Measurements from ENCODE around the gene RERE. TPM values are rescaled to one million over a fixed set of nuclear protein-coding genes. Genes with fewer than 3 reads are reported as not detected.

The RERE gene
- polyA plus RNA-seq, 1 of the 3 experiments (the other 2 are of a cell fraction): 8.1 TPM

- Histone ChIP-seq H4K20me1 (ENCODE audit: insufficient read depth) (no peaks in the 10 kb centered on the region), H3K79me2 (ENCODE audit: insufficient read depth) (peaks cover 13% of the 10 kb centered on the region), H3K9me3 (no peaks in the 10 kb centered on the region), H3K9ac (no peak overlapping the region), H3K4me2 (no peak overlapping the region), H3K36me3 (replicated peaks in 1 of 2; ENCODE audit: control insufficient read depth in 1 of 2, insufficient read depth in 2 of 2, low read length in 1 of 2) (peaks cover 0 to 7% of the 10 kb centered on the region in 2 experiments), H3K9me2 (no peaks in the 10 kb centered on the region), H3K4me1 (ENCODE audit: control insufficient read depth in 1 of 2, insufficient read depth in 2 of 2, low read depth in 1 of 2, low read length in 1 of 2) (peaks cover 3 to 6% of the 10 kb centered on the region in 2 experiments; a peak in 3 of 4 replicates), H3F3A (replicated peaks; ENCODE audit: insufficient read depth) (peaks cover 17% of the 10 kb centered on the region), H2AFZ (ENCODE audit: low read depth) (no peak overlapping the region), H3K4me3 (ENCODE audit: low read depth in 2 of 2, low read length in 1 of 2) (no peak overlapping the region), H3K27me3 (ENCODE audit: insufficient read depth) (no peaks in the 10 kb centered on the region), H3K27ac (ENCODE audit: low read depth in 2 of 2, low read length in 1 of 2) (no peak overlapping the region)
- POLR2A ChIA-PET: no interaction called here
- TF ChIP-seq RAD21 (IDR thresholded peaks at IDR 0.05; ENCODE audit: low read length) (no peak), CTCF (IDR thresholded peaks at IDR 0.05) (no peak), GABPA (IDR thresholded peaks at IDR 0.05; ENCODE audit: low read depth) (no peak), MXI1 (IDR thresholded peaks at IDR 0.05; ENCODE audit: low read depth, low read length) (no peak), EP300 (IDR thresholded peaks at IDR 0.05; ENCODE audit: borderline replicate concordance in 1 of 2, low read depth in 1 of 2, low read length in 1 of 2) (no peak), EZH2phosphoT487 (IDR thresholded peaks at IDR 0.05; ENCODE audit: borderline replicate concordance, low read depth) (no peak)
- TF ChIP-seq, protein P1, sequence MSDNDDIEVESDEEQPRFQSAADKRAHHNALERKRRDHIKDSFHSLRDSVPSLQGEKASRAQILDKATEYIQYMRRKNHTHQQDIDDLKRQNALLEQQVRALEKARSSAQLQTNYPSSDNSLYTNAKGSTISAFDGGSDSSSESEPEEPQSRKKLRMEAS (IDR thresholded peaks at IDR 0.05; ENCODE audit: low read depth): no peak
- CTCF ChIA-PET: interaction anchor here (0.7 kb wide), 1 partner anchor 487 kb away, joined by 4 read pairs; no protein-coding TSS in a partner anchor
- whole genome bisulfite sequencing (ENCODE audit: low lambda C conversion rate): 96% methylated on average over 5 of the region's 5 CpGs
- no peak for DNase-seq
These were observed 331.4 kb downstream of the RERE start for GRCh38 chr1:8486047-8486446.

DNA sequence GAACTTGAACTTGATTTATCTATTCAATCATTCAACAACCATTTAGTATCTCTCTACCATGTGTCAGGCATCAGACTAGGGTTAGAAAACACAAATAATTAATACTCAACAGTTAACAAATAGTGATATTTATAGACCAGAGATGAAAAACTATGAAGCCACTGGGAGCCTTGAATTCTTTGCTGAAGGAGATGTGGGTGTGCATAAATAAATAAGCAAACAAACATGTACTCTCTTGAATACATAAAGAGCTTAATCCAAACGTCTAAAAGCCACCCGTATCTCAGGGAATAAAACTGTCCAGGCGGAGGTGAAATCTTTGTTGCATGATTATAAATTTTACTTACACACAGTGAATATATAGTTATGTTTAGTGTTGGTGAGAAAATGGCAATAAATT, 333.9 kb downstream of the RERE start:
- H3K4me3 ChIP-seq (ENCODE audit: low read depth in 2 of 2, low read length in 1 of 2): no peak overlapping the region
- DNase-seq: no peak
- H3F3A ChIP-seq (replicated peaks; ENCODE audit: insufficient read depth): peaks cover 11% of the 10 kb centered on the region
- no peak overlapping the region for H3K27ac ChIP-seq (ENCODE audit: low read depth in 2 of 2, low read length in 1 of 2)
- H3K36me3 ChIP-seq (replicated peaks in 1 of 2; ENCODE audit: control insufficient read depth in 1 of 2, insufficient read depth in 2 of 2, low read length in 1 of 2): peaks cover 0 to 7% of the 10 kb centered on the region in 2 experiments
- no peak for TF ChIP-seq MEF2A (IDR thresholded peaks at IDR 0.05; ENCODE audit: borderline replicate concordance, low read depth)
- no peak for TF ChIP-seq GATA2 (CRISPR knock-in tag; IDR thresholded peaks at IDR 0.05)
- no peak for TF ChIP-seq TEAD4 (IDR thresholded peaks at IDR 0.05; ENCODE audit: borderline replicate concordance, insufficient read depth)
- TF ChIP-seq FOXM1 (IDR thresholded peaks at IDR 0.05; ENCODE audit: low read depth): no peak
- no peak for TF ChIP-seq SIN3A (IDR thresholded peaks at IDR 0.05; ENCODE audit: borderline replicate concordance, low read depth, low read length)
- TF ChIP-seq JUND (IDR thresholded peaks at IDR 0.05): no peak
- TF ChIP-seq NRF1 (IDR thresholded peaks at IDR 0.05; ENCODE audit: low read depth, low read length): no peak
- TF ChIP-seq MXI1 (IDR thresholded peaks at IDR 0.05; ENCODE audit: low read depth, low read length): no peak
- TF ChIP-seq, protein P2, sequence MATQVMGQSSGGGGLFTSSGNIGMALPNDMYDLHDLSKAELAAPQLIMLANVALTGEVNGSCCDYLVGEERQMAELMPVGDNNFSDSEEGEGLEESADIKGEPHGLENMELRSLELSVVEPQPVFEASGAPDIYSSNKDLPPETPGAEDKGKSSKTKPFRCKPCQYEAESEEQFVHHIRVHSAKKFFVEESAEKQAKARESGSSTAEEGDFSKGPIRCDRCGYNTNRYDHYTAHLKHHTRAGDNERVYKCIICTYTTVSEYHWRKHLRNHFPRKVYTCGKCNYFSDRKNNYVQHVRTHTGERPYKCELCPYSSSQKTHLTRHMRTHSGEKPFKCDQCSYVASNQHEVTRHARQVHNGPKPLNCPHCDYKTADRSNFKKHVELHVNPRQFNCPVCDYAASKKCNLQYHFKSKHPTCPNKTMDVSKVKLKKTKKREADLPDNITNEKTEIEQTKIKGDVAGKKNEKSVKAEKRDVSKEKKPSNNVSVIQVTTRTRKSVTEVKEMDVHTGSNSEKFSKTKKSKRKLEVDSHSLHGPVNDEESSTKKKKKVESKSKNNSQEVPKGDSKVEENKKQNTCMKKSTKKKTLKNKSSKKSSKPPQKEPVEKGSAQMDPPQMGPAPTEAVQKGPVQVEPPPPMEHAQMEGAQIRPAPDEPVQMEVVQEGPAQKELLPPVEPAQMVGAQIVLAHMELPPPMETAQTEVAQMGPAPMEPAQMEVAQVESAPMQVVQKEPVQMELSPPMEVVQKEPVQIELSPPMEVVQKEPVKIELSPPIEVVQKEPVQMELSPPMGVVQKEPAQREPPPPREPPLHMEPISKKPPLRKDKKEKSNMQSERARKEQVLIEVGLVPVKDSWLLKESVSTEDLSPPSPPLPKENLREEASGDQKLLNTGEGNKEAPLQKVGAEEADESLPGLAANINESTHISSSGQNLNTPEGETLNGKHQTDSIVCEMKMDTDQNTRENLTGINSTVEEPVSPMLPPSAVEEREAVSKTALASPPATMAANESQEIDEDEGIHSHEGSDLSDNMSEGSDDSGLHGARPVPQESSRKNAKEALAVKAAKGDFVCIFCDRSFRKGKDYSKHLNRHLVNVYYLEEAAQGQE (IDR thresholded peaks at IDR 0.05; ENCODE audit: low read depth, low read length): no peak
- TF ChIP-seq ZBTB33 (IDR thresholded peaks at IDR 0.05; ENCODE audit: borderline replicate concordance, low read depth): no peak
- TF ChIP-seq, protein P3, sequence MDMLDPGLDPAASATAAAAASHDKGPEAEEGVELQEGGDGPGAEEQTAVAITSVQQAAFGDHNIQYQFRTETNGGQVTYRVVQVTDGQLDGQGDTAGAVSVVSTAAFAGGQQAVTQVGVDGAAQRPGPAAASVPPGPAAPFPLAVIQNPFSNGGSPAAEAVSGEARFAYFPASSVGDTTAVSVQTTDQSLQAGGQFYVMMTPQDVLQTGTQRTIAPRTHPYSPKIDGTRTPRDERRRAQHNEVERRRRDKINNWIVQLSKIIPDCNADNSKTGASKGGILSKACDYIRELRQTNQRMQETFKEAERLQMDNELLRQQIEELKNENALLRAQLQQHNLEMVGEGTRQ (IDR thresholded peaks at IDR 0.05; ENCODE audit: borderline replicate concordance, low read depth, low read length): no peak
- no peak for TF ChIP-seq CHD2 (IDR thresholded peaks at IDR 0.05; ENCODE audit: low read length, partially characterized antibody)
- no peak for TF ChIP-seq RAD21 (IDR thresholded peaks at IDR 0.05; ENCODE audit: low read length)
- H2AFZ ChIP-seq (ENCODE audit: low read depth): no peak overlapping the region
- ChIA-PET CTCF (interaction anchor here (1.4 to 2.2 kb wide), 2 partner anchors 8 to 78 kb away, joined by 3 to 7 read pairs; no protein-coding TSS in a partner anchor), POLR2A (no interaction called here)
- H3K27me3 ChIP-seq (ENCODE audit: insufficient read depth): no peaks in the 10 kb centered on the region
- peaks cover 17% of the 10 kb centered on the region; the same call in 1 of the 2 replicates for H3K79me2 ChIP-seq (ENCODE audit: insufficient read depth)
- H3K9me3 ChIP-seq: no peaks in the 10 kb centered on the region
- no peaks in the 10 kb centered on the region for H3K9me2 ChIP-seq
- no peaks in the 10 kb centered on the region for H4K20me1 ChIP-seq (ENCODE audit: insufficient read depth)
- peaks cover 3 to 15% of the 10 kb centered on the region in 2 experiments; a peak in 3 of 4 replicates for H3K4me1 ChIP-seq (ENCODE audit: control insufficient read depth in 1 of 2, insufficient read depth in 2 of 2, low read depth in 1 of 2, low read length in 1 of 2)
- H3K4me2 ChIP-seq: no peak overlapping the region
- no peak overlapping the region for H3K9ac ChIP-seq
- WGBS (ENCODE audit: low lambda C conversion rate): 88% methylated on average over 3 of the region's 3 CpGs

Data from SK-N-SH (cell line).